ENCODE results near the gene LMF1.

GRCh38 chr16:995087-995486, 24.3 kb upstream of the LMF1 start:
- no peak for TF ChIP-seq POLR2A (IDR thresholded peaks at IDR 0.05; ENCODE audit: low read length)
- TF ChIP-seq GATA1 (IDR thresholded peaks at IDR 0.05; ENCODE audit: low read depth, low read length), result no peak
